A172 (cell line): ENCODE data around the gene TTC39C. TPM values are rescaled to one million over a fixed set of nuclear protein-coding genes. Genes with fewer than 3 reads are reported as not detected.

Experiments
- DNase-seq: peaks from one replicate; pipeline ENCODE4 v3.0.0-alpha.2; 2015; ENCODE audit warnings: low spot score
- total RNA-seq: library from RNA; depleted of rRNA; stranded (reverse); fragments of >200 nt; shearing (Covaris generic); gene quantifications from 2 replicates; pipeline ENCODE4 v1.2.3, GENCODE V29; 2014

TTC39C gene
- total RNA-seq, 1 experiment from 2014 or later: 17.8 TPM

GRCh38 chr18:23992089-23992940 is 22.2 kb upstream of the TTC39C start:
- DNase-seq: no peak

GRCh38 chr18:23992941-23993280 is 21.6 kb upstream of the TTC39C start:
- DNase-seq: no peak

GRCh38 chr18:23994361-23994902 is 20.1 kb upstream of the TTC39C start:
- peak; percentile 80 for DNase-seq

- no peak for DNase-seq
Observed at GRCh38 chr18:23995180-23995579, 19.4 kb upstream of the TTC39C start.

GRCh38 chr18:23998018-23998417 is 16.5 kb upstream of the TTC39C start:
- DNase-seq: no peak

DNA sequence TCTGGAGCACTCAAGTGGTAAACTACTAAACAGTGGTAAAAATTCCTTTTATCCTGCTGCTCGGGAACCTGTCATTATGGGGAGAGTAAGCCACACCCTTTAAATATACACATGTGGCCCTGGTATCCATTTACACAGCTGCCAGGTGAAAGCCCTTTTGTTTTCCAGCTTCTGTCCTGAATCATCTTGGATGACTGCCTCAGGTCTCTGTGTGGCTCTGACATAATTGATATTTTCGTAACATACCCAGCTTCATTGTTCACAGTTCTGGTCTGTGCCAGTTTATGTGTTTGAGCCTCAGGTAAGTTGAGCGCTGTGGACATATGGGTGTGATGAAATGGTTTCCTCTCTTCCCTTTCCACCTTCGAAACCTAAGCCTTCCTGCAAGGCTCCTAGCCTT is 15.7 kb upstream of the TTC39C start:
- DNase-seq: peak; percentile 36

DNA sequence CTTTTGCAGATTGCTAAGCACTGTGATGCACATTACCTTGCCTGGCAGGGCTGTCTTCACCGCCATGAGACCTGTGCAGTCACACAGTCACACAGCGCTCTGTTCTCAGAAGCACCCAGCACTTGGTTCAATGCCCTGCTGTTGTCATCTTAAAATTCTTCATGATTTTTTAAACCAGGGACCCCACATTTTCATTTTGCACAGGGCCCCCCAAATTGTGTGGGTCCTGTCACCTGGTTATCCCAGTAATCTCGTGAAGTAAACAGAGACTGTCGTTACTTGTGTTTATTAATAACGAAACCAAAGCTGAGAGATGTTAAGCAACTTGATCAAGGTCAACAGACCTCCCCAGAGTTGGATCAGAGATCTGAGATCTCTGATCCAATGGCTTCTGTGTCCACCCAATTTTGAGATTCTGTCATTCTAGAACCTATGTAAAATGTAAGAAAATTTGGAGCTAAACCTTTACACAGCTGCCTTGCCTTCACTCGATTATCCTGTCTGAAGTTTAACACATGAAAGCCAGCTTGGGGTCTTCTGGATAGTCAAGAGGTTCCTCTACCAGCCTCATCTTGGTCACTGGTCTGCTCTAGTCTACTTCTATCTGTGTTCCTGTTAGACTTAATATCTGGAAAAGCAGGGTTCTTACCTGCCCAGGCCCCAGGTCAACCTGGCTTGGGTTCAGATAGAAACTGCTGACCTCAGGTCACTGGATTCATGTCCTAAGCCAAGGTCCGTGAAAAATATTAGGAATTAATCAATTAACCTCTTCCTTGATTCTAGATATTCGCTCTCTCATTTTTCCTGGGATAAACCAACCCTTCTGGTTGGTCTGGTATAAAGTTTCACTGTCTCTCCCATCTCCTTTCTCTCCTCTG is 13.7 kb upstream of the TTC39C start:
- DNase-seq: no peak

DNA sequence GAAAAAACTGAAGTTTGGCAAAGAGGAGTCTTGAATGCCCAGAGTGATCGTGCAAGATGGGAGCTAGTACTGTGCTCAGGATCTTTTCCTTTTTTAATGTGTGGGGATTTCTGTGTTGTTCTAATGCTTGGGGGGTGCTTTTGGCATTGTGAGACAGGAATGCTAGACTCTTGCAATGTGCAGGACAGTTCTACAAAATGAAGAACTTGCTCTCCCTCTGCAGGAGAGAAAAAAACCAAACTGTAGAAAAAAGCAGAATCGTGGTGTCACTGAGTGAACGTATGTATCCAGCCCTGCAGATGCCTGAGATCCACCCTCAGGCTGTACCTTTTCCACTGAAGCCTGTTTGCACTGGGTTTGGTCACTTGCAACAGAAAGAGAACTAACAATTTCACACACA is 12.1 kb upstream of the TTC39C start:
- DNase-seq: no peak

- DNase-seq: no peak
Observed at GRCh38 chr18:24003288-24003687, 11.3 kb upstream of the TTC39C start.

DNA sequence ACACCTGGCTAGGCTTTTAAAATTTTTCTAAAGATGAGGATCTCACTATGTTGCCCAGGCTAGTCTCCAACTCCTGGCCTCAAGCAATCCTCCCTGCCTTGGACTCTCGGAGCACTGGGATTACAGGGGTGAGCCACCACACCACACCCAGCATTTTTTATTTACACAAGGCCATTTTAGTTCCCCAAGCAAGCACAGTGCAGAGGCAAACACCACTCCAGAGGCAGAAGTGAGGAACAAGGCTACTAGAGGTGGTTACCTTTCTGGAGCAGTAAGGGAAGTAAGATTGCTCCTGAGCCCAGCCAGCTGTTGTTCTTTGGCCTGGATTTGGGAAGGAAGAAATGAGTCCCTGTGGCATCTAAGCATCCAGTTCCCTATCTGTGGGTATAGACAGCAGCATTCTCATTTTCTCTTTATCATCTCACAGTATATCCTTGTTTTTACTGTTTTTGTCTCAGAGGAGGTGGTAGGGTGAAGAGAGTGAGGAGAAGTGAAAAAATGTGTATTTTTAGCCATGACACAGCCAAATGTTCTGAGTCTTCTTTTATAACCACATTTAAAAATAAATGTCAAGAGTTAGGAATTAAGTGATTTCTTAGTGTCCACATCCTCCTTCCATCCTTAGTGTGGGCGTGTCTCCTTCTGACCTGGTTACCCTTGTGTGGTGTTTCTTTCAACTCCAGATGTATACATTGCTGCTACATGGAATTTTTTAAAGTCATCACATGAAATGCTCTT is 10.5 kb upstream of the TTC39C start:
- DNase-seq: no peak

- DNase-seq: no peak
Observed at GRCh38 chr18:24006712-24007313, 7.7 kb upstream of the TTC39C start.

- no peak for DNase-seq
Observed at GRCh38 chr18:24009246-24009645, 5.3 kb upstream of the TTC39C start.

- no peak for DNase-seq
Observed at GRCh38 chr18:24009651-24010333, 4.8 kb upstream of the TTC39C start.

- DNase-seq: no peak
Observed at GRCh38 chr18:24010673-24011072, 3.9 kb upstream of the TTC39C start.

GRCh38 chr18:24011123-24011917 is 3.2 kb upstream of the TTC39C start:
- no peak for DNase-seq

GRCh38 chr18:24013051-24013450 is 1.5 kb upstream of the TTC39C start:
- DNase-seq: no peak

DNA sequence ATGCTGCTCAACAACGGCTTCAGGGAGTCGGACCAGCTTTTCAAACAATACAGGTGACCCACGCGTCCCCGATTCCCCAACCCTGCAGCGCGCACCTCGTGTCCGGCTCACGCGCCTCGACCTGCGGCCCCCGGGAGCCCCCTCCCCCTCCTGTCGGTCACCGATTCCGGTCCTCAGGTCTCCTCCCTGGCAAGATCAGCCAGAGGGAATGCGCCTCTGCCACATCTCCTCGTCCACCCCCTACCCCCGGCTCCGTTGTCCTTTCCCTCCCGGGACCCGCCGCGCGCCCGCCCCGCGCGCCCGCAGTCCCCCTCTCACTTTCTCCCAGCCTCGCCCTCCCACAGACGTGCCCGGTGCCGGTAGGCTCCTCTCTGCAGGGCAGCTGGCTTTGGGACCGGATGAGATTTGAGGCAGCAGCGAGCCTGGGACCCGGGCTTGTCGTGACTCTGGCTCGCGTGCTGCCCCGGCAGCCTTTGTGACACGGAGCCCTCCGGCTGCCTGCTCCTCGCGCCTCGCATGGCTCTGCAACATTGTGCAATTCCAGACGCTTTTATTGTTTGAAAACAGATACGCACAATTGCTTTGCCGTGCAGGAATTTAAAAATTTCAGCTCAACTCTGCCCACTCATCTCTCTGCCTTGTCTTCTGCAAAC is 558 bp downstream of the TTC39C start:
- DNase-seq: peak; percentile 8

GRCh38 chr18:24015639-24016631 is 1.4 kb downstream of the TTC39C start:
- no peak for DNase-seq
